DND-41 (cell line): ENCODE results near the gene CTPS2.

Experiments
- ATAC-seq: fragments of 200-7000 bp; cut with Tn5 transposase; 3 replicates; pipeline ENCODE4 v1.9.1; 2021; ENCODE audit warnings: low read depth; ENCODE audit not compliant: insufficient read depth
- DNase-seq: peaks from one replicate; pipeline ENCODE4 v3.0.0-alpha.2; 2020
- H2AFZ ChIP-seq: 2 replicates; pipeline ENCODE4 v1.6.0; 2012; ENCODE audit warnings: low read depth, low read length
- H3K27ac ChIP-seq: 2 replicates; pipeline ENCODE4 v1.5.1; 2012; ENCODE audit warnings: low read length, inconsistent platforms
- H3K27me3 ChIP-seq: fragments of 200-600 bp; sonication (generic); 2 replicates; pipeline ENCODE4 v1.6.0; 2012; ENCODE audit warnings: low read length, mild to moderate bottlenecking, inconsistent platforms; ENCODE audit not compliant: insufficient read depth, poor library complexity
- H3K36me3 ChIP-seq: 2 replicates; pipeline ENCODE4 v1.5.1; 2012; ENCODE audit warnings: low read length, inconsistent platforms; ENCODE audit not compliant: insufficient read depth
- H3K4me1 ChIP-seq: 2 replicates; pipeline ENCODE4 v1.5.1; 2012; ENCODE audit warnings: mild to moderate bottlenecking, low read length; ENCODE audit not compliant: insufficient read depth
- H3K4me2 ChIP-seq: 2 replicates; pipeline ENCODE4 v1.6.0; 2012; ENCODE audit warnings: mild to moderate bottlenecking, moderate library complexity, low read length, inconsistent platforms; ENCODE audit not compliant: insufficient read depth
- H3K4me3 ChIP-seq, 2 experiments: fragments of 200-600 bp in 1 of 2; shearing (Covaris generic) in 1 of 2; 2 replicates each; pipeline ENCODE4 v1.5.1; 2012 to 2016; ENCODE audit warnings: inconsistent platforms in 2 of 2, low read length in 2 of 2, mild to moderate bottlenecking in 2 of 2, low read depth in 1 of 2, moderate library complexity in 1 of 2
- H3K79me2 ChIP-seq: 2 replicates; pipeline ENCODE4 v1.6.0; 2012; ENCODE audit warnings: low read length, inconsistent platforms; ENCODE audit not compliant: insufficient read depth
- H3K9ac ChIP-seq: 2 replicates; pipeline ENCODE4 v1.6.0; 2012; ENCODE audit warnings: low read depth, mild to moderate bottlenecking, inconsistent platforms, low read length, moderate library complexity
- H3K9me3 ChIP-seq: 2 replicates; pipeline ENCODE4 v1.5.1; 2012; ENCODE audit warnings: low read length, moderate library complexity, mild to moderate bottlenecking, inconsistent platforms; ENCODE audit not compliant: insufficient read depth, severe bottlenecking
- H4K20me1 ChIP-seq: 2 replicates; pipeline ENCODE4 v1.6.0; 2012; ENCODE audit warnings: low read length; ENCODE audit not compliant: insufficient read depth
- CTCF ChIP-seq: IDR thresholded peaks from 2 replicates; pipeline ENCODE4 v1.5.1; 2012; ENCODE audit warnings: borderline replicate concordance, low read length, moderate library complexity, mild to moderate bottlenecking; ENCODE audit not compliant: poor library complexity, severe bottlenecking; ENCODE audit errors: extremely low read depth
- EZH2 ChIP-seq: IDR thresholded peaks from 3 replicates; pipeline ENCODE4 v1.6.1; 2012; ENCODE audit warnings: borderline replicate concordance, low read depth, mild to moderate bottlenecking, moderate library complexity, low read length, inconsistent platforms; ENCODE audit not compliant: severe bottlenecking

The CTPS2 gene

GRCh38 chrX:16589826-16590225, 122.6 kb downstream of the CTPS2 start:
- Histone ChIP-seq H3K36me3 (peaks cover 17% of the 10 kb centered on the region; the same call in 1 of the 2 replicates), H3K27ac (no peak overlapping the region), H3K79me2 (no peaks in the 10 kb centered on the region), H3K4me1 (no peaks in the 10 kb centered on the region), H3K4me3 (no peak overlapping the region), H3K9ac (no peak overlapping the region), H3K4me2 (no peak overlapping the region), H3K9me3 (no peaks in the 10 kb centered on the region), H3K27me3 (no peaks in the 10 kb centered on the region), H4K20me1 (no peaks in the 10 kb centered on the region), H2AFZ (no peak overlapping the region)
- no peak for TF ChIP-seq EZH2
- no peak for TF ChIP-seq CTCF
- no peak for DNase-seq
- no peak for ATAC-seq

GRCh38 chrX:16589211-16589610, 123.3 kb downstream of the CTPS2 start:
- no peaks in the 10 kb centered on the region for H4K20me1 ChIP-seq
- TF ChIP-seq EZH2 (no peak), CTCF (no peak)
- H3K27ac ChIP-seq = no peak overlapping the region
- ATAC-seq = no peak
- DNase-seq = no peak
- no peak overlapping the region for H3K4me3 ChIP-seq
- no peaks in the 10 kb centered on the region for H3K9me3 ChIP-seq
- H2AFZ ChIP-seq = no peak overlapping the region
- no peaks in the 10 kb centered on the region for H3K79me2 ChIP-seq
- H3K9ac ChIP-seq = no peak overlapping the region
- H3K27me3 ChIP-seq = no peaks in the 10 kb centered on the region
- peaks cover 17% of the 10 kb centered on the region; the same call in 1 of the 2 replicates for H3K36me3 ChIP-seq
- H3K4me1 ChIP-seq = no peaks in the 10 kb centered on the region
- no peak overlapping the region for H3K4me2 ChIP-seq

- Histone ChIP-seq H3K9ac (no peak overlapping the region), H3K27me3 (no peaks in the 10 kb centered on the region), H3K4me2 (no peak overlapping the region), H2AFZ (no peak overlapping the region), H3K27ac (no peak overlapping the region), H3K4me3 (no peak overlapping the region), H3K9me3 (no peaks in the 10 kb centered on the region), H3K4me1 (no peaks in the 10 kb centered on the region), H3K36me3 (peaks cover 17% of the 10 kb centered on the region; the same call in 1 of the 2 replicates), H3K79me2 (no peaks in the 10 kb centered on the region), H4K20me1 (no peaks in the 10 kb centered on the region)
- DNase-seq (no peak), ATAC-seq (no peak)
- TF ChIP-seq CTCF (no peak), EZH2 (no peak)
Measured at GRCh38 chrX:16588266-16588665, 124.2 kb downstream of the CTPS2 start.

GRCh38 chrX:16587836-16588235, 124.6 kb downstream of the CTPS2 start:
- no peak for DNase-seq
- no peak overlapping the region for H3K9ac ChIP-seq
- no peak for ATAC-seq
- no peak overlapping the region for H3K27ac ChIP-seq
- H3K36me3 ChIP-seq = peaks cover 17% of the 10 kb centered on the region; the same call in 1 of the 2 replicates
- no peak overlapping the region for H3K4me2 ChIP-seq
- TF ChIP-seq CTCF (no peak), EZH2 (no peak)
- H3K27me3 ChIP-seq = no peaks in the 10 kb centered on the region
- no peaks in the 10 kb centered on the region for H4K20me1 ChIP-seq
- no peak overlapping the region for H2AFZ ChIP-seq
- H3K4me1 ChIP-seq = no peaks in the 10 kb centered on the region
- H3K79me2 ChIP-seq = no peaks in the 10 kb centered on the region
- H3K4me3 ChIP-seq = no peak overlapping the region
- H3K9me3 ChIP-seq = no peaks in the 10 kb centered on the region
